ENCODE data around the gene FBXW11.

GRCh38 chr5:171956887-171957495 is 49.4 kb downstream of the FBXW11 start:
- TF ChIP-seq, protein P1, sequence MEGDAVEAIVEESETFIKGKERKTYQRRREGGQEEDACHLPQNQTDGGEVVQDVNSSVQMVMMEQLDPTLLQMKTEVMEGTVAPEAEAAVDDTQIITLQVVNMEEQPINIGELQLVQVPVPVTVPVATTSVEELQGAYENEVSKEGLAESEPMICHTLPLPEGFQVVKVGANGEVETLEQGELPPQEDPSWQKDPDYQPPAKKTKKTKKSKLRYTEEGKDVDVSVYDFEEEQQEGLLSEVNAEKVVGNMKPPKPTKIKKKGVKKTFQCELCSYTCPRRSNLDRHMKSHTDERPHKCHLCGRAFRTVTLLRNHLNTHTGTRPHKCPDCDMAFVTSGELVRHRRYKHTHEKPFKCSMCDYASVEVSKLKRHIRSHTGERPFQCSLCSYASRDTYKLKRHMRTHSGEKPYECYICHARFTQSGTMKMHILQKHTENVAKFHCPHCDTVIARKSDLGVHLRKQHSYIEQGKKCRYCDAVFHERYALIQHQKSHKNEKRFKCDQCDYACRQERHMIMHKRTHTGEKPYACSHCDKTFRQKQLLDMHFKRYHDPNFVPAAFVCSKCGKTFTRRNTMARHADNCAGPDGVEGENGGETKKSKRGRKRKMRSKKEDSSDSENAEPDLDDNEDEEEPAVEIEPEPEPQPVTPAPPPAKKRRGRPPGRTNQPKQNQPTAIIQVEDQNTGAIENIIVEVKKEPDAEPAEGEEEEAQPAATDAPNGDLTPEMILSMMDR (IDR thresholded peaks at IDR 0.05; ENCODE audit: insufficient read depth, low read length) = no peak
- TF ChIP-seq REST (IDR thresholded peaks at IDR 0.05; ENCODE audit: insufficient replicate concordance, low read depth) = no peak
- TF ChIP-seq POLR2AphosphoS5 (IDR thresholded peaks at IDR 0.05; ENCODE audit: low read depth) = no peak
- no peak for TF ChIP-seq GABPA (IDR thresholded peaks at IDR 0.05; ENCODE audit: low read depth)
